ENCODE data around the gene TDRKH. TPM values are rescaled to one million over a fixed set of nuclear protein-coding genes. Genes with fewer than 3 reads are reported as not detected.

TDRKH gene
- total and polyA plus RNA-seq, 2 experiments from 2014 or later: 10.2 to 25.6 TPM

- TF ChIP-seq CTCF (conservative IDR thresholded peaks at IDR 0.05; ENCODE audit: low read depth in 2 of 2): no peak
- TF ChIP-seq NANOG (IDR thresholded peaks at IDR 0.05; ENCODE audit: borderline replicate concordance): no peak
- no peak for TF ChIP-seq REST (IDR thresholded peaks at IDR 0.05; ENCODE audit: unreplicated experiment)
- TF ChIP-seq CREB1 (CRISPR knock-in tag; IDR thresholded peaks at IDR 0.05; ENCODE audit: low read depth): no peak
- TF ChIP-seq POLR2AphosphoS5 (IDR thresholded peaks at IDR 0.05; ENCODE audit: low read depth): no peak
- no peak for TF ChIP-seq ZNF331 (CRISPR knock-in tag; IDR thresholded peaks at IDR 0.05; ENCODE audit: low read depth)
- TF ChIP-seq EZH2 (IDR thresholded peaks at IDR 0.05; ENCODE audit: low read depth, unreplicated experiment): no peak
- no peak for TF ChIP-seq ZNF114 (CRISPR knock-in tag; IDR thresholded peaks at IDR 0.05)
Measured at GRCh38 chr1:151756291-151756690, 34.0 kb downstream of the TDRKH start (continued).

- no peak overlapping the region for H3K4me3 ChIP-seq
- peaks cover 9% of the 10 kb centered on the region; the same call in 2 of the 3 replicates for H3K4me1 Mint-ChIP-seq
- H3K27ac Mint-ChIP-seq: no peak overlapping the region
- peaks cover 30% of the 10 kb centered on the region for H3K9me3 Mint-ChIP-seq
- H3K27ac ChIP-seq (ENCODE audit: low read depth): no peak overlapping the region
- no peaks in the 10 kb centered on the region for H3K4me1 ChIP-seq (ENCODE audit: insufficient read depth)
- no peaks in the 10 kb centered on the region for H3K9me2 ChIP-seq (ENCODE audit: insufficient read depth)
- DNase-seq (ENCODE audit: low spot score): no peak
- no peaks in the 10 kb centered on the region for H3F3A ChIP-seq (replicated peaks; ENCODE audit: low read depth)
- H3K36me3 ChIP-seq (ENCODE audit: insufficient read depth): peaks cover 5% of the 10 kb centered on the region; the same call in 1 of the 2 replicates
- H3K79me2 ChIP-seq (replicated peaks; ENCODE audit: insufficient read depth): no peaks in the 10 kb centered on the region
- no peak for ATAC-seq
- H3K4me2 ChIP-seq: no peak overlapping the region
- no peaks in the 10 kb centered on the region for H3K27me3 ChIP-seq (ENCODE audit: insufficient read depth)
- peaks cover 9% of the 10 kb centered on the region for H3K27me3 Mint-ChIP-seq (ENCODE audit: insufficient read depth, low read depth, poor library complexity)
- peaks cover 15% of the 10 kb centered on the region for H3K36me3 Mint-ChIP-seq (ENCODE audit: low read depth)
- H4K20me1 ChIP-seq (replicated peaks; ENCODE audit: insufficient read depth): no peaks in the 10 kb centered on the region
- no peak overlapping the region for H2AFZ ChIP-seq
- no peak overlapping the region for H3K4me3 Mint-ChIP-seq
- TF ChIP-seq ZNF331 (CRISPR knock-in tag; IDR thresholded peaks at IDR 0.05; ENCODE audit: low read depth) (no peak), ETS1 (IDR thresholded peaks at IDR 0.05) (no peak), REST (IDR thresholded peaks at IDR 0.05; ENCODE audit: unreplicated experiment) (no peak), ZNF114 (CRISPR knock-in tag; IDR thresholded peaks at IDR 0.05) (no peak), CREB1 (CRISPR knock-in tag; IDR thresholded peaks at IDR 0.05; ENCODE audit: low read depth) (no peak), JUNB (IDR thresholded peaks at IDR 0.05; ENCODE audit: unreplicated experiment) (no peak), CTCF (conservative IDR thresholded peaks at IDR 0.05; ENCODE audit: low read depth in 2 of 2) (no peak), NANOG (IDR thresholded peaks at IDR 0.05; ENCODE audit: borderline replicate concordance) (no peak), EZH2 (IDR thresholded peaks at IDR 0.05; ENCODE audit: low read depth, unreplicated experiment) (no peak), STAT1 (IDR thresholded peaks at IDR 0.05; ENCODE audit: unreplicated experiment) (no peak)
Measured at GRCh38 chr1:151741516-151741915, 48.8 kb downstream of the TDRKH start.

Data from GM23338 (cell line).